HCT116 (cell line): ENCODE results near the gene R3HDM1. TPM values are rescaled to one million over a fixed set of nuclear protein-coding genes. Genes with fewer than 3 reads are reported as not detected.

ENCODE experiments used
- ATAC-seq: fragments of 200-7000 bp; cut with Tn5 transposase; 2 replicates; pipeline ENCODE4 v1.9.1; 2020; ENCODE audit warnings: mild to moderate bottlenecking, moderate library complexity
- BruUV-seq: library from RNA; stranded (reverse); fragments of 400-500 nt; replicated peaks from 2 replicates; lab custom pipeline; 2021; lab: Mats Ljungman, UMichigan
- CTCF ChIA-PET: fragments of 300-600 bp; sonication (Branson Sonifier 250); formaldehyde crosslinking; loops from one replicate; lab custom pipeline; 2021; ENCODE audit warnings: antibody characterized with exemption; lab: Charles Lee
- POLR2A ChIA-PET: fragments of 300-600, 350-600 bp; sonication (Branson Sonifier 250); formaldehyde crosslinking; loops from one replicate; lab custom pipeline; 2021; ENCODE audit warnings: antibody characterized with exemption; lab: Charles Lee
- RAD21 ChIA-PET, 2 experiments: fragments of 300-600 bp; sonication (Branson Sonifier 250); formaldehyde crosslinking; loops; one replicate each; lab custom pipeline; 2023; ENCODE audit warnings: low total read pairs in 2 of 2; ENCODE audit not compliant: uncharacterized antibody in 2 of 2, unreplicated experiment in 2 of 2, low non-redundant PET in 1 of 2; lab: Charles Lee
- DNase-seq: peaks from one replicate; pipeline ENCODE4 v3.0.0-alpha.2; 2010; ENCODE audit warnings: low read depth, low spot score
- H2AFZ ChIP-seq: fragments of 200-600 bp; shearing (Covaris generic), sonication (generic); 2 replicates; pipeline ENCODE4 v1.6.1; 2017; ENCODE audit warnings: low read depth, mixed run types, mixed read lengths, antibody characterized with exemption, low read length; ENCODE audit not compliant: poor library complexity, severe bottlenecking
- H3K27ac ChIP-seq: 2 replicates; pipeline ENCODE4 v1.5.1; 2012; ENCODE audit warnings: low read depth, low read length
- H3K27me3 ChIP-seq: fragments of 200-600 bp; sonication (generic); 2 replicates; pipeline ENCODE4 v1.6.1; 2016; ENCODE audit warnings: mixed run types, low read length, mixed read lengths; ENCODE audit not compliant: insufficient read depth
- H3K36me3 ChIP-seq, 2 experiments: fragments of 200-500 bp in 1 of 2; fragments of 200-600 bp in 1 of 2; sonication (Bioruptor generic) in 1 of 2; sonication (generic) in 1 of 2; 2 replicates each; pipeline versions ENCODE4 v1.5.1 to v1.6.1; 2014 to 2016; ENCODE audit warnings: low read length in 2 of 2, inconsistent platforms in 1 of 2, mixed read lengths in 1 of 2, mixed run types in 1 of 2; ENCODE audit not compliant: insufficient read depth in 2 of 2, control insufficient read depth in 1 of 2
- H3K4me1 ChIP-seq, 2 experiments: fragments of 200-600 bp in 1 of 2; sonication (generic) in 1 of 2; 2 replicates each; pipeline versions ENCODE4 v1.5.1 to v1.6.1; 2012 to 2017; ENCODE audit warnings: low read length in 2 of 2, inconsistent platforms in 1 of 2, mild to moderate bottlenecking in 1 of 2, mixed read lengths in 1 of 2, mixed run types in 1 of 2, moderate library complexity in 1 of 2; ENCODE audit not compliant: insufficient read depth in 2 of 2, control insufficient read depth in 1 of 2
- H3K4me2 ChIP-seq: fragments of 200-600 bp; sonication (generic); 2 replicates; pipeline ENCODE4 v1.6.1; 2017; ENCODE audit warnings: mixed run types, low read length, mixed read lengths
- H3K4me3 ChIP-seq, 2 experiments: fragments of 200-600 bp in 1 of 2; sonication (generic) in 1 of 2; replicated peaks in 1 of 2; 2 replicates each; pipeline ENCODE4 v1.5.1; 2011 to 2016; ENCODE audit warnings: low read length in 2 of 2, control low read depth in 1 of 2, low read depth in 1 of 2, mild to moderate bottlenecking in 1 of 2, mixed read lengths in 1 of 2, mixed run types in 1 of 2
- H3K79me2 ChIP-seq: fragments of 200-600 bp; sonication (generic); 2 replicates; pipeline ENCODE4 v1.6.1; 2017; ENCODE audit warnings: mild to moderate bottlenecking, mixed run types, low read length, moderate library complexity, mixed read lengths; ENCODE audit not compliant: insufficient read depth
- H3K9ac ChIP-seq: fragments of 200-600 bp; sonication (generic); 2 replicates; pipeline ENCODE4 v1.6.1; 2016; ENCODE audit warnings: low read length, mixed read lengths
- H3K9me2 ChIP-seq: fragments of 200-600 bp; sonication (generic), shearing (Covaris generic); 2 replicates; pipeline ENCODE4 v1.6.1; 2017; ENCODE audit warnings: mixed run types, mild to moderate bottlenecking, moderate library complexity; ENCODE audit not compliant: insufficient read depth
- H3K9me3 ChIP-seq, 2 experiments: fragments of 200-500 bp in 1 of 2; fragments of 200-600 bp in 1 of 2; sonication (Bioruptor generic) in 1 of 2; sonication (generic) in 1 of 2; 2 replicates each; pipeline ENCODE4 v1.6.1; 2014 to 2017; ENCODE audit warnings: low read length in 2 of 2, mixed read lengths in 2 of 2, inconsistent platforms in 1 of 2, low read depth in 1 of 2, mild to moderate bottlenecking in 1 of 2, mixed run types in 1 of 2, moderate library complexity in 1 of 2; ENCODE audit not compliant: control insufficient read depth in 1 of 2, insufficient read depth in 1 of 2
- H4K20me1 ChIP-seq: fragments of 200-600 bp; sonication (generic), shearing (Covaris generic); 2 replicates; pipeline ENCODE4 v1.6.1; 2017; ENCODE audit warnings: mixed run types, mild to moderate bottlenecking, moderate library complexity; ENCODE audit not compliant: insufficient read depth
- EZH2 ChIP-seq: fragments of 200-600 bp; sonication (generic); IDR thresholded peaks from 2 replicates; pipeline ENCODE4 v1.6.1; 2017; ENCODE audit warnings: antibody characterized with exemption, mixed run types
- FOSL1 ChIP-seq: IDR thresholded peaks from 2 replicates; pipeline ENCODE4 v1.6.1; 2012; ENCODE audit warnings: low read depth
- MAX ChIP-seq: IDR thresholded peaks from 2 replicates; pipeline ENCODE4 v1.6.1; 2012
- RAD21 ChIP-seq: IDR thresholded peaks from 2 replicates; pipeline ENCODE4 v1.6.1; 2012; ENCODE audit warnings: low read depth, mild to moderate bottlenecking
- TCF7L2 ChIP-seq: IDR thresholded peaks from 2 replicates; pipeline ENCODE4 v1.7.0; 2011; ENCODE audit warnings: borderline replicate concordance, inconsistent platforms; ENCODE audit not compliant: insufficient read depth, insufficient read length; ENCODE audit errors: extremely low read depth
- ZBTB33 ChIP-seq: IDR thresholded peaks from 2 replicates; pipeline ENCODE4 v1.6.1; 2011; ENCODE audit warnings: mild to moderate bottlenecking, low read length, moderate library complexity; ENCODE audit not compliant: insufficient replicate concordance; ENCODE audit errors: extremely low read depth
- ZNF274 ChIP-seq: fragments of 200-500 bp; sonication (Bioruptor generic); IDR thresholded peaks from 2 replicates; pipeline ENCODE4 v1.6.1; 2014; ENCODE audit warnings: mild to moderate bottlenecking, low read depth, low read length, inconsistent platforms
- intact Hi-C: fragments of 100-400 bp; cut with micrococcal nuclease; formaldehyde crosslinking; loops from 2 replicates; pipeline ENCODE4 v1.10.0; 2022
- total RNA-seq: library from RNA; stranded (reverse); gene quantifications from one replicate; pipeline ENCODE4 v1.2.1, GENCODE V29; 2021; ENCODE audit not compliant: unreplicated experiment
- TF ChIP-seq, protein P1 (sequence below), 3 experiments: fragments of 200-600 bp in 1 of 3; sonication (generic) in 1 of 3; IDR thresholded peaks in 2 of 3; conservative IDR thresholded peaks in 1 of 3; 2 replicates each; pipeline ENCODE4 v1.5.1; 2012 to 2017; ENCODE audit warnings: low read depth in 2 of 3, low read length in 2 of 3, antibody characterized with exemption in 1 of 3, borderline replicate concordance in 1 of 3, control low read depth in 1 of 3, mild to moderate bottlenecking in 1 of 3, mixed read lengths in 1 of 3, mixed run types in 1 of 3, moderate library complexity in 1 of 3; ENCODE audit not compliant: insufficient read depth in 1 of 3
- TF ChIP-seq, protein P2 (sequence below): IDR thresholded peaks from 2 replicates; pipeline ENCODE4 v1.6.1; 2012; ENCODE audit warnings: low read depth

The R3HDM1 gene
- total RNA-seq, 1 experiment from 2014 or later, result 43.1 TPM

- ChIA-PET RAD21 (no interaction called here), CTCF (no interaction called here), POLR2A (no interaction called here)
- no peaks in the 10 kb centered on the region for H3K4me1 ChIP-seq
- no peaks in the 10 kb centered on the region for H4K20me1 ChIP-seq
- no peaks in the 10 kb centered on the region for H3K9me3 ChIP-seq
- no peaks in the 10 kb centered on the region; the same call in 1 of the 2 replicates for H3K79me2 ChIP-seq
- DNase-seq (no peak), ATAC-seq (no peak)
- TF ChIP-seq TCF7L2 (no peak), EZH2 (no peak), ZBTB33 (no peak), FOSL1 (no peak), ZNF274 (no peak), MAX (no peak), RAD21 (no peak)
- TF ChIP-seq, protein P1, sequence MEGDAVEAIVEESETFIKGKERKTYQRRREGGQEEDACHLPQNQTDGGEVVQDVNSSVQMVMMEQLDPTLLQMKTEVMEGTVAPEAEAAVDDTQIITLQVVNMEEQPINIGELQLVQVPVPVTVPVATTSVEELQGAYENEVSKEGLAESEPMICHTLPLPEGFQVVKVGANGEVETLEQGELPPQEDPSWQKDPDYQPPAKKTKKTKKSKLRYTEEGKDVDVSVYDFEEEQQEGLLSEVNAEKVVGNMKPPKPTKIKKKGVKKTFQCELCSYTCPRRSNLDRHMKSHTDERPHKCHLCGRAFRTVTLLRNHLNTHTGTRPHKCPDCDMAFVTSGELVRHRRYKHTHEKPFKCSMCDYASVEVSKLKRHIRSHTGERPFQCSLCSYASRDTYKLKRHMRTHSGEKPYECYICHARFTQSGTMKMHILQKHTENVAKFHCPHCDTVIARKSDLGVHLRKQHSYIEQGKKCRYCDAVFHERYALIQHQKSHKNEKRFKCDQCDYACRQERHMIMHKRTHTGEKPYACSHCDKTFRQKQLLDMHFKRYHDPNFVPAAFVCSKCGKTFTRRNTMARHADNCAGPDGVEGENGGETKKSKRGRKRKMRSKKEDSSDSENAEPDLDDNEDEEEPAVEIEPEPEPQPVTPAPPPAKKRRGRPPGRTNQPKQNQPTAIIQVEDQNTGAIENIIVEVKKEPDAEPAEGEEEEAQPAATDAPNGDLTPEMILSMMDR (IDR thresholded peaks at IDR 0.05 in 2 of 3, conservative IDR thresholded peaks at IDR 0.05 in 1 of 3; ENCODE audit: borderline replicate concordance in 1 of 3, insufficient read depth in 1 of 3, low read depth in 2 of 3, low read length in 2 of 3), result no peak
- TF ChIP-seq, protein P2, sequence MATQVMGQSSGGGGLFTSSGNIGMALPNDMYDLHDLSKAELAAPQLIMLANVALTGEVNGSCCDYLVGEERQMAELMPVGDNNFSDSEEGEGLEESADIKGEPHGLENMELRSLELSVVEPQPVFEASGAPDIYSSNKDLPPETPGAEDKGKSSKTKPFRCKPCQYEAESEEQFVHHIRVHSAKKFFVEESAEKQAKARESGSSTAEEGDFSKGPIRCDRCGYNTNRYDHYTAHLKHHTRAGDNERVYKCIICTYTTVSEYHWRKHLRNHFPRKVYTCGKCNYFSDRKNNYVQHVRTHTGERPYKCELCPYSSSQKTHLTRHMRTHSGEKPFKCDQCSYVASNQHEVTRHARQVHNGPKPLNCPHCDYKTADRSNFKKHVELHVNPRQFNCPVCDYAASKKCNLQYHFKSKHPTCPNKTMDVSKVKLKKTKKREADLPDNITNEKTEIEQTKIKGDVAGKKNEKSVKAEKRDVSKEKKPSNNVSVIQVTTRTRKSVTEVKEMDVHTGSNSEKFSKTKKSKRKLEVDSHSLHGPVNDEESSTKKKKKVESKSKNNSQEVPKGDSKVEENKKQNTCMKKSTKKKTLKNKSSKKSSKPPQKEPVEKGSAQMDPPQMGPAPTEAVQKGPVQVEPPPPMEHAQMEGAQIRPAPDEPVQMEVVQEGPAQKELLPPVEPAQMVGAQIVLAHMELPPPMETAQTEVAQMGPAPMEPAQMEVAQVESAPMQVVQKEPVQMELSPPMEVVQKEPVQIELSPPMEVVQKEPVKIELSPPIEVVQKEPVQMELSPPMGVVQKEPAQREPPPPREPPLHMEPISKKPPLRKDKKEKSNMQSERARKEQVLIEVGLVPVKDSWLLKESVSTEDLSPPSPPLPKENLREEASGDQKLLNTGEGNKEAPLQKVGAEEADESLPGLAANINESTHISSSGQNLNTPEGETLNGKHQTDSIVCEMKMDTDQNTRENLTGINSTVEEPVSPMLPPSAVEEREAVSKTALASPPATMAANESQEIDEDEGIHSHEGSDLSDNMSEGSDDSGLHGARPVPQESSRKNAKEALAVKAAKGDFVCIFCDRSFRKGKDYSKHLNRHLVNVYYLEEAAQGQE, result no peak
- no peaks in the 10 kb centered on the region for H3K9me2 ChIP-seq
- H3K9ac ChIP-seq, result no peak overlapping the region
- H3K4me3 ChIP-seq, result no peak overlapping the region
- H3K27ac ChIP-seq, result no peak overlapping the region
- no peaks in the 10 kb centered on the region for H3K27me3 ChIP-seq
- intact Hi-C loops, result no loop called here
- no peak overlapping the region for H2AFZ ChIP-seq
- peaks cover 32 to 56% of the 10 kb centered on the region in 2 experiments for H3K36me3 ChIP-seq
- no TSS peak for BruUV-seq
- H3K4me2 ChIP-seq, result no peak overlapping the region
Measured at GRCh38 chr2:135768863-135769262, 237.6 kb downstream of the R3HDM1 start.
